Mucosa of stomach (tissue), 1 donor: ENCODE measurements around the gene TAS1R3.

Experiments used
- H3K27me3 ChIP-seq: one replicate; pipeline ENCODE4 v1.7.0; 2013; ENCODE audit warnings: mild to moderate bottlenecking, low read length; ENCODE audit not compliant: control insufficient read depth, insufficient read depth
- H3K36me3 ChIP-seq: one replicate; pipeline ENCODE4 v1.7.0; 2013; ENCODE audit warnings: low read length; ENCODE audit not compliant: control insufficient read depth, insufficient read depth
- H3K4me1 ChIP-seq: one replicate; pipeline ENCODE4 v1.7.0; 2013; ENCODE audit warnings: mild to moderate bottlenecking, low read length; ENCODE audit not compliant: control insufficient read depth, insufficient read depth
- H3K4me3 ChIP-seq: one replicate; pipeline ENCODE4 v1.7.0; 2013; ENCODE audit warnings: low read length
- H3K9ac ChIP-seq: one replicate; pipeline ENCODE4 v1.7.0; 2013; ENCODE audit warnings: mild to moderate bottlenecking, low read length, moderate library complexity
- H3K9me3 ChIP-seq: one replicate; pipeline ENCODE4 v1.7.0; 2013; ENCODE audit warnings: mild to moderate bottlenecking, low read length, moderate library complexity; ENCODE audit not compliant: control insufficient read depth
- donor health status: Pancreatic carcinoma.

Gene TAS1R3

DNA sequence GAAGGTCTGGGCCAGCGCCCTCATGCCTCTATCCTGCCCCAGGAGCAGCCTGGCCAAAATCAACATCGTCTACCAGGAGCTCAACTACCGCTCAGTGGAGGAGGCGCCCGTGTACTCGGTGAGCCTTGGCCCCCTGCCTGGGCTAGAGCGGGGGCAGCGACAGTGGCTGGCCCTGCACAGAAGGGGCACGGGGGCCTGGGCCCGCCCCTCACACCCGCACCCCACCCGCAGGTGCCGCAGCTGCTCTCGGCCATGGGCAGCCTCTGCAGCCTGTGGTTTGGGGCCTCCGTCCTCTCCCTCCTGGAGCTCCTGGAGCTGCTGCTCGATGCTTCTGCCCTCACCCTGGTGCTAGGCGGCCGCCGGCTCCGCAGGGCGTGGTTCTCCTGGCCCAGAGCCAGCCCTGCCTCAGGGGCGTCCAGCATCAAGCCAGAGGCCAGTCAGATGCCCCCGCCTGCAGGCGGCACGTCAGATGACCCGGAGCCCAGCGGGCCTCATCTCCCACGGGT lies 40.0 kb upstream of the TAS1R3 start:
- H3K27me3 ChIP-seq = peaks cover 12% of the 10 kb centered on the region
- H3K4me1 ChIP-seq = peaks cover 21% of the 10 kb centered on the region
- H3K9me3 ChIP-seq = no peaks in the 10 kb centered on the region
- peak overlapping the region; percentile 34 for H3K9ac ChIP-seq
- no peak overlapping the region for H3K4me3 ChIP-seq
- no peaks in the 10 kb centered on the region for H3K36me3 ChIP-seq

DNA sequence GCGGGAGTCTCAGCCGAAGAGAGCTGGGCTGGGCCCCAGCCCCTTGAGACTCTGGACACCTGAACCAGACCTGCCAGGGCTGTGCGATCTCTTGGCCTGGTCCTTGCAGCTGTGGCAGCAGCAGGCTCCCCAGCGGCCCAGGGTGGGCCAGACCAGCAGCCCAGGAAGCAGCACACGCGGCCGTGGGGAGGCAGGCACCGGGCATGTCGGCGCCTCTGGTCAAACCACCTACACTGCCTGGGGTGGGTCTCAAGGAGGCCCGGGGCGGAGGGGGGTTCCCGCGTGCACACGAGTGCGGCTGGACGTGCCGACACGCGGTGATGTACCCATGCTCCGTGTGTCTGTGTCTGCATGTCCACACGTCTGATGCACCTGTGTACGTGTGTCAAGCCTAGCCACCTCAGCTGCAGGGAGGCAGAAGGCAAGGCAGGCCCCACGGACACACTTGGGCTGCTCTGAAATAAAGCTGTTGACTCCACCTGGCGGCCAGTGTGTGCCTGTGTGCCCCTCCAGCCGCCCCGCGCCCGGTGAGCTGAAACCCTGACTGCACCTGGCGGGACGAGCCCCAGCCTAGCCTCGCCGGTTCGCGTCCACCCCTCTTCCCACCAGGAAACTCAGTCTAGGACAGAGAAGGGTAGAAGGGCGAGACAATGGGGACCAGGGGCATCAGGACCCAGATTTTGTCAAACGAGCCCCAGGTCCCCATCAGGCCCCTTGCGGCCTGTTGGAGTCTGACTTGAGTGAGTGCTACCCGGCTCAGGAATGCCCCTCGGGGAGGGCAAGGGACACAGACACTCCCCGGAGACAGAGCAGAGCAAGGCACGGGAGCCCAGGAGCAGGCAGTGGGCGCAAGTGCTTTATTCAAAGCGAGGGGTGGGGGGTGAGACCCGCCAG lies 39.3 kb upstream of the TAS1R3 start:
- H3K9ac ChIP-seq = peak overlapping the region; percentile 34
- peaks cover 19% of the 10 kb centered on the region for H3K4me1 ChIP-seq
- no peak overlapping the region for H3K4me3 ChIP-seq
- peaks cover 12% of the 10 kb centered on the region for H3K27me3 ChIP-seq
- no peaks in the 10 kb centered on the region for H3K9me3 ChIP-seq
- no peaks in the 10 kb centered on the region for H3K36me3 ChIP-seq

DNA sequence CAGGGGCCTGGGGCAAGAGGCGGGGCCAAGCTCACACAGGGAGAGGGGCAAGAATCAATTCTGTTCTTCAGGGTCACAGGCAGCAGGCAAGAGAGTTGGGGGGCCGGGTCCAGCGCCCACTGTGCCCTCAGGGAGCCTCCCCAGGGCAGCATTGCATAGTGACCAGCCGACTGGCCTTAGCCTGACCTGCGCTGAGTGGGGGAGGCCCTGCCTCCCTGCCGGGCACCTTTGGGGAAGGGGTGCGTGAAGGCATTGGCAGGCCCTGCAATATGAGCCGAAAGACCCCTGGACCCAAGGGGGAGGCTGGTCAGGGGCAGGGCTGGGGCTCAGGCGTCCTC lies 38.7 kb upstream of the TAS1R3 start:
- H3K4me3 ChIP-seq = no peak overlapping the region
- H3K4me1 ChIP-seq = peaks cover 19% of the 10 kb centered on the region
- no peaks in the 10 kb centered on the region for H3K36me3 ChIP-seq
- H3K9me3 ChIP-seq = no peaks in the 10 kb centered on the region
- H3K27me3 ChIP-seq = peaks cover 8% of the 10 kb centered on the region
- no peak overlapping the region for H3K9ac ChIP-seq

DNA sequence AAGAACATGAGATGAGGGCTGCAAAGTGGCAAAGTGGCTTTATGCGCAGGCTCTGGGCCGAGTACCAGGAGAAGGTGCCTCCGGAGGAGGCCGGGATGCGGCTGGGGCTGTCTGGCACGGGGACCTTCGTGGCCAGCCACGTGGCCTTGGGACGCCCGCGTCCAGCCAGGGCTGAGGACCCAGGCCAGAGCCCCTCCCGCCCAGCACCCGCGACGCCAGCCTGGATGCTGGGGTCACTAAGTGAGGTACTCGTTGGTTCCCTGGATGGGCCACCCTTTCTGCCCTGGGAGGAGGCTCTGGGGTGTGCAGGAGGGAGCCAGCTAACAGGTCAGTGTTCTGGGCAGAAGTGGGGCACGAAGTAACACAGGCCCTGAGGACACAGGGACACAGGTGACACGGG lies 38.2 kb upstream of the TAS1R3 start:
- H3K27me3 ChIP-seq = peaks cover 5% of the 10 kb centered on the region
- no peaks in the 10 kb centered on the region for H3K9me3 ChIP-seq
- H3K36me3 ChIP-seq = no peaks in the 10 kb centered on the region
- H3K9ac ChIP-seq = no peak overlapping the region
- peaks cover 19% of the 10 kb centered on the region for H3K4me1 ChIP-seq
- no peak overlapping the region for H3K4me3 ChIP-seq

DNA sequence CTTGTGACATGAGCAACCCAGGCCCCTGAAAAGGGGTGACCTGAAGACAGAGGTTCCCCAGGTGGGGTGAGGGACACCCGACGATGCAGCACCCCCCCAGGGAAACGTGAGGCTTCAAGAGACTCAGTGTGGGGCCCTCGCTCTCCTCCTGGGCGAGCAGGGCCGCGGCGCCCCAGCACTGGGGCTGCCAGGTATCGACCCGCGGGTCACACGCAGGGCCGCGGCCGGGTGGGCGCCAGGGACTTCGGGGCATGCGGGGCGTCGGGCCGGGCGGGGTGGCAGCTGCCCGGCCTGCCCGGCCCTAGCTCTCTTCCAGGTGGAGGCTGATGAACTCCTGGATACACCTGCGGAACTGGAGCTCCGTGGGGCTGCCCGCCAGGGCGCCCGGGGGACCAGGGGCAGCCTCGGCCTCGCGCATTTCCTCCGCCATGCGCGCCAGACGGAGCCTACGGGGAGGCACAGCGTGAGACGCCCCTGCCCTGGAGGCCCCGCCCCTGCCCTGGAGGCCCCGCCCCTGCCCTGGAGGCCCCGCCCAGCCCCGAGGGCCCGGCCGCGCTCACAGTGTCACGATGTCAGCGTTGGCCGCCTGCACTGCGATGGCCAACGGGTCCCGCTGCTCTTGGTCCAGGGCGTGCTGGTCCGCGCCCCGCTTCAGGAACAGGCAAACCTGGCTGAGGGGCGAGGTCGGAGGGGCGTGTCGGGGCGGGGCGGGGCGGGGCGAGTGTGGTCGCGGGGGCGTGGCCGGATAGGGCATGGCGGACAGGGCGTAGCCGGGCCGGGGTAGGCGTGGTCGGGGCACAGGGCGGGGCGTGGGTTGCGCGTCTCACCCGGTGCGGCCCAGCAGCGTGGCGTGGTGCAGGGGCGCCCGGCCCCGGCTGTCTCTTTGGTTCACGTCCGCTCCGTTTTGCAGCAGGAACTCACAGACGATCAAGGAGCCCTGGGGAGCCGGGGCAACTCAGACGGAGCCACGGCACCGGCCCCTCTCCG lies 37.5 kb upstream of the TAS1R3 start:
- Histone ChIP-seq H3K4me1 (peaks cover 19% of the 10 kb centered on the region), H3K4me3 (no peak overlapping the region), H3K9ac (no peak overlapping the region), H3K27me3 (peaks cover 5% of the 10 kb centered on the region), H3K9me3 (no peaks in the 10 kb centered on the region), H3K36me3 (no peaks in the 10 kb centered on the region)

DNA sequence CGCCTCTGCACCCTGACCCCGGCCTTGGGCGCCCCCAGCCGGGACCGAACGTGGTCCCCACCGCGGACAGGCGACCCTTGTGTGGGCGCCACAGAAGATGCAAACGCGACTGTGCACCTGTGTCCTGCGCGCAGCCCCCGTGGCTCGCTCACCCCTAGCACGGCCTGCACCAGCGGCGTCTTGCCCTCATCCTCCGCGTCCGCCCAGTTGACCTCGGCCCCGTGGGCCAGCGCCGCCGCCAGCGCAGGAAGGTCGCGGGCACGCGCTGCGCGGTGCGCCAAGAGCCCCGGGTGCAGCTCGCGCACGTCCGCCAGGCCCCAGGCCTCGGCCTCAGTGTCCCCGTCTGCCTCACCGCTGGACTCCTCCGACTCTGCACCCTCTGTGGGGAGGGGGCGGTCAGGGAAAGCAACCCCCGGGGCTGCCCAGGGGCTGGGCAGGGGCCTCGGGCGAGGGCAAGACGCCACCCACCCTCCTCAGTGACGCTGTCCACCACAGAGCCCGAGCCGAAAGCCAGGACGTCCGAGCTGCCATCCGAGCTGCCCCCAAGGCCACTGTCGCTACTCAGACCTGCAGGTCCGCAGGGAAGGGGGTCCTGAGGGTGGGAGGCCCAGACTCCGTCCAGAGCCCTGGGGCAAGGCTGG lies 36.7 kb upstream of the TAS1R3 start:
- Histone ChIP-seq H3K27me3 (peaks cover 5% of the 10 kb centered on the region), H3K36me3 (no peaks in the 10 kb centered on the region), H3K9me3 (no peaks in the 10 kb centered on the region), H3K4me1 (peaks cover 19% of the 10 kb centered on the region), H3K9ac (no peak overlapping the region), H3K4me3 (no peak overlapping the region)

DNA sequence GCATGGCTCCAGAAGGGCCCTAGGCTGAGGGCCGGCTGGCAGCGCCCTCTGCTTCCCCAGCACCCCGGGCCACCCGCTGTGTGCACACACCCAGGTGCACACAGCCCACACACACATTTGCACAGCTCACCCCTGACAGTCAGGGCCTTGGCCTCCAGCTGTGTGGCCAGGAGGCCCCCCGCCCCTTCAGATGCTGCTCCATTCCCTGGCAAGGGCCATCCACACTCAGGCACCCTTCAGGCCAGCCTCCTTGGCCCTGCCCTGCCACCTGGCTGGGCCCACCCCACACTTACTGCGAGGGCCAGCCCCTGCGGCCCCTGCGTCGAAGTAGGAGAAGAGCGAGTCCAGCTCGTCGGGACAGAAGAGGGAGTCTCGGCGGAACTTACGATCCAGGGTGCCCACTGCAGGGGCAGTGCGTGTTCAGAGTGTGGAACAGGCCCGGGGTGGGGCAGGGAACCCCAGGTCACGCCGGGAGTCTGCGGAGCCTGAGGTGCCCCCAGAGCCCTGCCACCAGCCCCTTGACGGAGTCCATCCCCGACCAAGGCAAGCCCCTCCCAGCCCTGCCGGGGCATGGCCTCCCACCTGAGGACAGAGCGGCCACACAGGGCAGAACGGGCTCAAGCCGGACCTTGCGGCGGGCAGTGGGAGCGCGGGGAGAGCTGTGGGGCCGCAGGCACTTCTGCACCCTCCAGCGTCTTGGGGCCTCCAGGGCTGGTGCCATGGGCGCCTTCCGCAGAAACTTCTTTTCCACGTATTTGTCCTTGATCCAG lies 35.7 kb upstream of the TAS1R3 start:
- Histone ChIP-seq H3K4me1 (peaks cover 18% of the 10 kb centered on the region), H3K36me3 (no peaks in the 10 kb centered on the region), H3K9ac (no peak overlapping the region)

DNA sequence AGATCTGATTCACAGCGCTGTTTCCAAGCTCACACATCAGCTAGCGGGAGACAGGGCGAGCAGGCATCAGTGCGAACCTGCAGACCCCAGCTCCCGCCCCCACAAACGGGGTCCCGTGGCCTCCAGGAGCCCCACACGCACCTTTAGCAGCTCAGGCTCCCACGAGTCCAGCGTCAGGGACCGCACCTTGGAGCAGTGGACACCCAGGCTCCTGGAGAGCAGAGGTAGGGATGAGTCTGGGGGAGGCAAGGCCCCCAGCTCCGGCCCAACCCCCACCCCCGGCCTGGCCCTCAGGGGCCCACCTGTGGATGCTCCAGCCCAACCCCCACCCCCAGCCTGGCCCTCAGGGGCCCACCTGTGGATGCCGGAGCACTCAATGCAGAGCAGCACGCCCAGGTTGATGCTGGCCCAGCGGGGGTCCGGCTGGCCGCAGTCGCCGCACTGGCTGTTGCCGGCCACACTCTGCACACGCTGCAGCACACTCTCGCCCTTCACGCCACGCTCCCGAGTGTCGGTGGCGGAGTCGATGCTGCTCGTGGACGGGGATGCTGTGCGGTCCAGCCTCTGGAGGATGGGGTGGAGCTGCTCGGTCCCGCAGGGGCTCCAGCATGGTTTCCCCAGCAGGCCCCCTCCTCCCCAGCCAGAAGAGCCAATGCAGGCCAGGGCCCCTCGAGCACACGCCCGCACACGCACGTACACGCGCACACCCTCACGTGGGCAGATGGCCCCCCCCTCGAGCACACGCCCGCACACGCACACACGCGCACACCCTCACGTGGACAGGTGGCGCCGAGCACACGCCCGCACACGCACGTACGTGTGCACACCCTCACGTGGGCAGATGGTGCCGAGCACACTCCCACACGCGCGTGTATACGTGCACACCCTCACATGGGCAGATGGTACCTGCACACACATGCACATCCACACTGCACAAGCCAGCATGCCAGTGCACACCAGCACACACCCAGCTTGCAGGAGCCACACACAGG lies 34.7 kb upstream of the TAS1R3 start:
- Histone ChIP-seq H3K9me3 (no peaks in the 10 kb centered on the region), H3K36me3 (no peaks in the 10 kb centered on the region)

More for the DNA sequence above, 35.7 kb upstream of the TAS1R3 start:
- Histone ChIP-seq H3K27me3 (peaks cover 5% of the 10 kb centered on the region), H3K4me3 (no peak overlapping the region), H3K9me3 (no peaks in the 10 kb centered on the region)

DNA sequence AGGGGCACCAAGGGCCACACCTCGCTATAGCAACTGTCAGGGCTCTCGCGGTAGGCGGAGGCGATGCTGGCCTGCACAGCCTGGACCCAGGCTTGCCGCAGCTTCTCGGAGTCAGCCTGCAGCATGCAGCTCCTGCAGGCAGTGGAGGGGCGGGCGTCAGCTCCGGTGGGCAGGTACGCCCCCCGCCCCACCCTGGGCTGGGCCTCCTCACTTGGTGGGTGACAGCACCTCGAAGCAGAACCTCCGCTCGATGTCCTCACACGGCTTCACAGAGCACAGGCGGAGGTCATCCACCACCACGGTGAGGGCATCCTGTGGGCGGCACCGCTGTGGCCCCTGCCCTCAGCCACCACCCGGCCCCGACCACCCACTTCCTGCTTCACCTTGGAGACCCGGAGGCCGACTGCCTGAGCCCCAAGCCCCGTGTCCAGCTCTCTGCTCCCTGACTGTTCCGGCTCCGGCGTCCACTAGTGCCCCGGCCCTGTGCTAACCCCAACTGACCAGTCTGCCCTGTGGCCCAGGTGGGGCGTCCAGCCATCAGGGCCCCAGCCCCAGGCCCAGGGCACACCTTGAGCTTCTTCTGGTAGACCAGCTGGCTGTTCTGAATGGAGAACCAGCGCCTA lies 33.2 kb upstream of the TAS1R3 start:
- Histone ChIP-seq H3K4me3 (no peak overlapping the region), H3K9me3 (no peaks in the 10 kb centered on the region), H3K27me3 (no peaks in the 10 kb centered on the region), H3K4me1 (peaks cover under 1% of the 10 kb centered on the region), H3K36me3 (no peaks in the 10 kb centered on the region), H3K9ac (no peak overlapping the region)

More for the DNA sequence above, 34.7 kb upstream of the TAS1R3 start:
- no peak overlapping the region for H3K9ac ChIP-seq
- H3K27me3 ChIP-seq = peaks cover 3% of the 10 kb centered on the region
- no peak overlapping the region for H3K4me3 ChIP-seq
- H3K4me1 ChIP-seq = peaks cover 8% of the 10 kb centered on the region
